ENCODE results near the gene FOXK1. TPM values are rescaled to one million over a fixed set of nuclear protein-coding genes. Genes with fewer than 3 reads are reported as not detected.

Gene FOXK1
- total and polyA plus RNA-seq, 2 of the 13 experiments (the other 11 are each of a cell fraction or from before 2014, with no cell fraction given) = 4.6 to 8.8 TPM

DNA sequence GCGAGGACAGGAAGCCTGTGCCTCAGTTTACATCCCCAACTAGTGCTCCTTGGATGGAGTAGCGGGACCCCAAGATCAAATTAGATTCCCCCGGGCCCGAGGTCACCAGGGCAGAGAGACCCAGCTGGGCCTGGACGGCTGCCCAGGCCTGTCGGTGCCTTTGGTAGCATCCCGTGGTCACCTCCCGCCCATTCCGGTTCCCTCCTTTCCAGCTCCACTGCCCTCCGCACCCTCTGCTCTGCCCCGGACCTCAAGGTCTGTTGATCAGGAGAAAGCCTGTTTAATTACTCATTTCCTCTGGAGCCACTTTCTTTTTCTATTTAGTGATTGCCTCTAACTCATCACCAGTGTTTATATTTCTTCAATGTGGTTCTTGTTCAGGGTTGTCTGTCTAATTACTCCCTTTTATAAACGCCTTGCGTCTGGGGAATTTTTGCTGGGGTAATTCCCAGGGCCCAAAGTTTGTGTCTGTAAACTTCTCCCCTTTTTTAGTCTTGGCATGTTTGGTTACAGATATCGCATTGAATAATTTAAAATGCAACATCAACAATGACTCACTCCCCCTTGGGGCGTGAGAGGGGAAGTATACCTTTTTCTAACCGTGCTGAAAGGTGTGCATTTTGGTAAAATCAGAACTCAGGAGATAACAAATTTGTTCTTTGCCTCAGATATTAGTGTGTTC lies 1.9 kb downstream of the FOXK1 start (continued):
- no peak for TF ChIP-seq THYN1 (CRISPR knock-in tag; IDR thresholded peaks at IDR 0.05; ENCODE audit: borderline replicate concordance, low read depth)
- peak; percentile 64 for TF ChIP-seq ZFX (CRISPR knock-in tag; IDR thresholded peaks at IDR 0.05; ENCODE audit: low read depth)
- no peak for TF ChIP-seq NFATC3 (CRISPR knock-in tag; IDR thresholded peaks at IDR 0.05)
- TF ChIP-seq ZNF34 (CRISPR knock-in tag; IDR thresholded peaks at IDR 0.05; ENCODE audit: borderline replicate concordance) = no peak
- TF ChIP-seq ZNF260 (CRISPR knock-in tag; IDR thresholded peaks at IDR 0.05; ENCODE audit: borderline replicate concordance, low read depth) = no peak
- TF ChIP-seq, protein P1, sequence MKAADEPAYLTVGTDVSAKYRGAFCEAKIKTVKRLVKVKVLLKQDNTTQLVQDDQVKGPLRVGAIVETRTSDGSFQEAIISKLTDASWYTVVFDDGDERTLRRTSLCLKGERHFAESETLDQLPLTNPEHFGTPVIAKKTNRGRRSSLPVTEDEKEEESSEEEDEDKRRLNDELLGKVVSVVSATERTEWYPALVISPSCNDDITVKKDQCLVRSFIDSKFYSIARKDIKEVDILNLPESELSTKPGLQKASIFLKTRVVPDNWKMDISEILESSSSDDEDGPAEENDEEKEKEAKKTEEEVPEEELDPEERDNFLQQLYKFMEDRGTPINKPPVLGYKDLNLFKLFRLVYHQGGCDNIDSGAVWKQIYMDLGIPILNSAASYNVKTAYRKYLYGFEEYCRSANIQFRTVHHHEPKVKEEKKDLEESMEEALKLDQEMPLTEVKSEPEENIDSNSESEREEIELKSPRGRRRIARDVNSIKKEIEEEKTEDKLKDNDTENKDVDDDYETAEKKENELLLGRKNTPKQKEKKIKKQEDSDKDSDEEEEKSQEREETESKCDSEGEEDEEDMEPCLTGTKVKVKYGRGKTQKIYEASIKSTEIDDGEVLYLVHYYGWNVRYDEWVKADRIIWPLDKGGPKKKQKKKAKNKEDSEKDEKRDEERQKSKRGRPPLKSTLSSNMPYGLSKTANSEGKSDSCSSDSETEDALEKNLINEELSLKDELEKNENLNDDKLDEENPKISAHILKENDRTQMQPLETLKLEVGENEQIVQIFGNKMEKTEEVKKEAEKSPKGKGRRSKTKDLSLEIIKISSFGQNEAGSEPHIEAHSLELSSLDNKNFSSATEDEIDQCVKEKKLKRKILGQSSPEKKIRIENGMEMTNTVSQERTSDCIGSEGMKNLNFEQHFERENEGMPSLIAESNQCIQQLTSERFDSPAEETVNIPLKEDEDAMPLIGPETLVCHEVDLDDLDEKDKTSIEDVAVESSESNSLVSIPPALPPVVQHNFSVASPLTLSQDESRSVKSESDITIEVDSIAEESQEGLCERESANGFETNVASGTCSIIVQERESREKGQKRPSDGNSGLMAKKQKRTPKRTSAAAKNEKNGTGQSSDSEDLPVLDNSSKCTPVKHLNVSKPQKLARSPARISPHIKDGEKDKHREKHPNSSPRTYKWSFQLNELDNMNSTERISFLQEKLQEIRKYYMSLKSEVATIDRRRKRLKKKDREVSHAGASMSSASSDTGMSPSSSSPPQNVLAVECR (CRISPR knock-in tag; IDR thresholded peaks at IDR 0.05; ENCODE audit: borderline replicate concordance) = peak; percentile 10; the same call in 1 of the 2 replicates
- TF ChIP-seq ONECUT2 (CRISPR knock-in tag; IDR thresholded peaks at IDR 0.05) = no peak
- TF ChIP-seq ZNF614 (CRISPR knock-in tag; IDR thresholded peaks at IDR 0.05; ENCODE audit: borderline replicate concordance) = no peak
- no peak for TF ChIP-seq CENPT (CRISPR knock-in tag; IDR thresholded peaks at IDR 0.05; ENCODE audit: low read depth)
- TF ChIP-seq ZFP37 (CRISPR knock-in tag; IDR thresholded peaks at IDR 0.05; ENCODE audit: borderline replicate concordance) = no peak
- no peak for TF ChIP-seq ZNF788 (CRISPR knock-in tag; IDR thresholded peaks at IDR 0.05; ENCODE audit: borderline replicate concordance)
- no peak for TF ChIP-seq SRF (IDR thresholded peaks at IDR 0.05; ENCODE audit: low read depth, low read length)
- peak; percentile 12; the same call in 1 of the 2 replicates for TF ChIP-seq RBFOX2 (IDR thresholded peaks at IDR 0.05; ENCODE audit: low read depth, low read length)
- no peak for TF ChIP-seq PCBP2 (optimal IDR thresholded peaks at IDR 0.05; ENCODE audit: low read depth, low read length, poor library complexity, severe bottlenecking)
- no peak for TF ChIP-seq ZNF747 (CRISPR knock-in tag; IDR thresholded peaks at IDR 0.05; ENCODE audit: borderline replicate concordance)
- TF ChIP-seq ZNF451 (CRISPR knock-in tag; IDR thresholded peaks at IDR 0.05) = no peak
- TF ChIP-seq BRCA1 (CRISPR knock-in tag; IDR thresholded peaks at IDR 0.05) = no peak
- TF ChIP-seq AKAP8 (CRISPR knock-in tag; IDR thresholded peaks at IDR 0.05) = no peak
- TF ChIP-seq PITX1 (CRISPR knock-in tag; IDR thresholded peaks at IDR 0.05) = no peak
- TF ChIP-seq SP1 (IDR thresholded peaks at IDR 0.05) = no peak
- TF ChIP-seq SP1 (CRISPR knock-in tag; IDR thresholded peaks at IDR 0.05) = no peak
- TF ChIP-seq SAFB2 (CRISPR knock-in tag; IDR thresholded peaks at IDR 0.05; ENCODE audit: borderline replicate concordance, low read depth) = no peak
- TF ChIP-seq, protein P2, sequence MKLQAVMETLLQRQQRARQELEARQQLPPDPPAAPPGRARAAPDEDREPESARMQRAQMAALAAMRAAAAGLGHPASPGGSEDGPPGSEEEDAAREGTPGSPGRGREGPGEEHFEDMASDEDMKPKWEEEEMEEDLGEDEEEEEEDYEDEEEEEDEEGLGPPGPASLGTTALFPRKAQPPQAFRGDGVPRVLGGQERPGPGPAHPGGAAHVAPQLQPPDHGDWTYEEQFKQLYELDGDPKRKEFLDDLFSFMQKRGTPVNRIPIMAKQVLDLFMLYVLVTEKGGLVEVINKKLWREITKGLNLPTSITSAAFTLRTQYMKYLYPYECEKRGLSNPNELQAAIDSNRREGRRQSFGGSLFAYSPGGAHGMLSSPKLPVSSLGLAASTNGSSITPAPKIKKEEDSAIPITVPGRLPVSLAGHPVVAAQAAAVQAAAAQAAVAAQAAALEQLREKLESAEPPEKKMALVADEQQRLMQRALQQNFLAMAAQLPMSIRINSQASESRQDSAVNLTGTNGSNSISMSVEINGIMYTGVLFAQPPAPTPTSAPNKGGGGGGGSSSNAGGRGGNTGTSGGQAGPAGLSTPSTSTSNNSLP (IDR thresholded peaks at IDR 0.05; ENCODE audit: low read depth, low read length) = no peak
- no peak for TF ChIP-seq ZNF333 (CRISPR knock-in tag; IDR thresholded peaks at IDR 0.05; ENCODE audit: borderline replicate concordance)
- no peak for TF ChIP-seq RARG (CRISPR knock-in tag; IDR thresholded peaks at IDR 0.05; ENCODE audit: low read depth)
- TF ChIP-seq ZNF17 (CRISPR knock-in tag; IDR thresholded peaks at IDR 0.05) = no peak
- TF ChIP-seq TMF1 (CRISPR knock-in tag; IDR thresholded peaks at IDR 0.05; ENCODE audit: low read depth) = no peak

Measured in HepG2 (cell line).